Immature natural killer cell (primary cell): ENCODE results near the gene CAPNS1. TPM values are rescaled to one million over a fixed set of nuclear protein-coding genes. Genes with fewer than 3 reads are reported as not detected.
A peak's percentile ranks its signal among the peaks of the same experiment; 100 is the strongest.

Experiments used
- DNase-seq, 3 donors: peaks; one replicate each; pipeline ENCODE4 v3.0.0; 2022; ENCODE audit warnings: mixed read lengths in 1 of 3
- H3K27ac Mint-ChIP-seq, 6 donors: one replicate each; pipeline ENCODE4 v1.8.0; 2020; ENCODE audit warnings: mixed read lengths in 6 of 6, mild to moderate bottlenecking in 5 of 6, inconsistent platforms in 4 of 6, moderate library complexity in 3 of 6
- H3K27me3 Mint-ChIP-seq, 3 donors: one replicate each; pipeline ENCODE4 v1.8.0; 2020 to 2021; ENCODE audit warnings: low read depth in 3 of 3, mild to moderate bottlenecking in 3 of 3, mixed read lengths in 3 of 3, moderate library complexity in 3 of 3, inconsistent platforms in 1 of 3
- H3K36me3 Mint-ChIP-seq, 3 donors: one replicate each; pipeline ENCODE4 v1.8.0; 2020; ENCODE audit warnings: mixed read lengths in 3 of 3, inconsistent platforms in 2 of 3, mild to moderate bottlenecking in 2 of 3
- H3K4me1 Mint-ChIP-seq, 2 donors: one replicate each; pipeline ENCODE4 v1.8.0; 2020; ENCODE audit warnings: inconsistent platforms in 2 of 2, mild to moderate bottlenecking in 2 of 2, mixed read lengths in 2 of 2, moderate library complexity in 1 of 2
- H3K4me3 Mint-ChIP-seq, 5 donors: one replicate each; pipeline ENCODE4 v1.8.0; 2020; ENCODE audit warnings: mild to moderate bottlenecking in 5 of 5, mixed read lengths in 5 of 5, inconsistent platforms in 3 of 5, moderate library complexity in 3 of 5
- H3K9me3 Mint-ChIP-seq, 6 donors: one replicate each; pipeline ENCODE4 v1.8.0; 2020; ENCODE audit warnings: mild to moderate bottlenecking in 6 of 6, mixed read lengths in 6 of 6, inconsistent platforms in 4 of 6, moderate library complexity in 3 of 6
- polyA plus RNA-seq, 3 donors: library from polyadenylated mRNA; unstranded; fragments of 300-500 nt; fragmentation: Illumina TruSeq; gene quantifications; one replicate each; pipeline ENCODE4 v1.2.3, GENCODE V29; 2021

Gene CAPNS1
- 100 to 1,000 TPM; 176 to 253 (median 225) TPM for polyA plus RNA-seq

GRCh38 chr19:36139473-36140303 lies at the start of gene CAPNS1:
TSS of gene CAPNS1 (plus strand) at chr19:36140066. CDS start at chr19:36141012, 946 bp downstream.
- peaks cover 6 to 16% (median 10%) of the 10 kb centered on the region in 3 donors for H3K27me3 Mint-ChIP-seq
- H3K4me3 Mint-ChIP-seq = peak within 1 kb of the TSS; percentile 94 to 97 (median 97)
- H3K27ac Mint-ChIP-seq = peak within 1 kb of the TSS; percentile 86 to 97 (median 94)
- peak; percentile 91 for DNase-seq
- no peaks in the 10 kb centered on the region for H3K9me3 Mint-ChIP-seq
- H3K4me1 Mint-ChIP-seq = peaks cover 13 to 22% of the 10 kb centered on the region in 2 donors
- H3K36me3 Mint-ChIP-seq = peaks cover 10 to 19% (median 13%) of the 10 kb centered on the region in 3 donors

GRCh38 chr19:36090910-36091695 lies 48.8 kb upstream of the CAPNS1 start:
- Mint-ChIP-seq H3K36me3 (peaks cover 0 to 6% (median 3%) of the 10 kb centered on the region in 3 donors), H3K4me1 (no peaks in the 10 kb centered on the region), H3K4me3 (no peak overlapping the region), H3K27ac (peak overlapping the region in 1 of 6 donors; percentile 40), H3K9me3 (no peaks in the 10 kb centered on the region), H3K27me3 (peaks cover 0 to 2% (median 0%) of the 10 kb centered on the region in 3 donors)
- no peak for DNase-seq

DNA sequence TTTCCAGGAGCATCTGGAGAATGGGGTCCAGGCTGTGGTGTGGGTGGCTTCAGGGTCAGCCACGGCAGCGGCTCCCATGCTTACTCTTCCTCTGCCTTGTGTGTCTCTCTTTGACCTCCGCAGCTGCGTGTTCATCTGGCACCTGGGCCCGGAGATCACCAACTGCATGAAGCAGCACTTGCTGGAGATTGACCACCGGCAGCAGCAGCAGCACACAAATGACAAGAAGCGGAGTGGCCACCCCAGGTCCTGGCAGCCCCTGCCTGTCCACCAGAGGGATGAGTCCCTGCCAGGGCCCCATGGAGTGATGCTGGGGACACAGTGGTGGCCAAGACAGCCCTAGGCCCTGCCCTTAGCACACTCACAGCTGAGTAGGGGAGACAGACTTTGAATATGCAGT lies 47.3 kb upstream of the CAPNS1 start:
- no peak overlapping the region for H3K4me3 Mint-ChIP-seq
- no peaks in the 10 kb centered on the region for H3K4me1 Mint-ChIP-seq
- H3K27ac Mint-ChIP-seq = no peak overlapping the region
- DNase-seq = no peak
- peaks cover 0 to 2% (median 2%) of the 10 kb centered on the region in 3 donors for H3K27me3 Mint-ChIP-seq
- no peaks in the 10 kb centered on the region for H3K9me3 Mint-ChIP-seq
- H3K36me3 Mint-ChIP-seq = peaks cover 0 to 8% (median 6%) of the 10 kb centered on the region in 3 donors

DNA sequence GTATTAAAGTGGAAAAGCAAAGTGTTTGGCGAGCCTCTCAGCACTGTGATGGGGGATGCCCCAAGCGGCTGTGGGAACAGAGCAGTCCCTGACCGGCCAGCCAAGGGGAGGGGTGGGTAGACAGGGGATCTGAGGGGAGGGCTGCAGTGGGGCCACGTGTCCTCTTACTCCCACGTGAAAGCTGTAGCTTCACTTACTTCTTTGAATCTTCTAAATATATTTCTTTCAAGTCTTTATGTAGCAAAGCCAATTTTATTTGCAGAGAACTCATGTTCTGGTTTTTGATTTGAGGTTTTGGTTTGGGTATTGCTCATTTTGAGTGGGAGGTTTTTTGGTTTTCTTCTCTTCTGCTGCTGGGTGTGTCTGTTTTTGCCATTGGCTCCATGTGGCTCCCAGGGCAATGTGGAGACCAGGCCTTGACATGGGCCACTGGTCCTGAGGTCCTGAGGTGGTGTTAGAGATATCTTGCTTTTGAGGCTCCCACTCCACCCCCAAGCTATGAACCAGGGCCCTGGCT lies 46.7 kb upstream of the CAPNS1 start:
- Mint-ChIP-seq H3K9me3 (no peaks in the 10 kb centered on the region), H3K4me1 (no peaks in the 10 kb centered on the region), H3K27me3 (peaks cover 0 to 2% (median 2%) of the 10 kb centered on the region in 3 donors), H3K4me3 (no peak overlapping the region), H3K27ac (peak overlapping the region in 1 of 6 donors; percentile 22), H3K36me3 (peaks cover 0 to 8% (median 6%) of the 10 kb centered on the region in 3 donors)
- no peak for DNase-seq

DNA sequence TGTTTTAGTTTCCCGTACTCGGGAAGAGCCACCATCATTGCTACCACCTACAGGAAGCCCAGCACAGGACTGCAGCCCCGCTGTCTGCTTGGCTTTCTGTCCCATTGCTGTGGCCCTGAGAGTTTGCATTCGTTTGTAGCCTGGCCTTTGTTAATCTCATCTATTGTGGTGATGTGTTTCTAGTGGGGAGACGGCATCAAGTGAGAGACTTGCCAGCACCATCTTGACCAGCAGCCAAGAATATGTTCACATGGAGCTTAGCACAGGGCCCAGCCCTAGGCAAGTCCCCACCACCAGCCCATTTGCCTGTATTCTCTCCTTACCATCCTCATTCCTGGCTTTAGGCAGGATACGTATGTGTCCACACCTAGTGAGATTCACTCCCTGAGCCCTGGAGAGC lies 46.2 kb upstream of the CAPNS1 start:
- no peak for DNase-seq
- peak overlapping the region in 2 of 6 donors; percentile 7 to 22 for H3K27ac Mint-ChIP-seq
- peaks cover 0 to 10% (median 6%) of the 10 kb centered on the region in 3 donors for H3K36me3 Mint-ChIP-seq
- H3K27me3 Mint-ChIP-seq = peaks cover 0 to 3% (median 2%) of the 10 kb centered on the region in 3 donors
- no peak overlapping the region for H3K4me3 Mint-ChIP-seq
- no peaks in the 10 kb centered on the region for H3K9me3 Mint-ChIP-seq
- no peaks in the 10 kb centered on the region for H3K4me1 Mint-ChIP-seq

DNA sequence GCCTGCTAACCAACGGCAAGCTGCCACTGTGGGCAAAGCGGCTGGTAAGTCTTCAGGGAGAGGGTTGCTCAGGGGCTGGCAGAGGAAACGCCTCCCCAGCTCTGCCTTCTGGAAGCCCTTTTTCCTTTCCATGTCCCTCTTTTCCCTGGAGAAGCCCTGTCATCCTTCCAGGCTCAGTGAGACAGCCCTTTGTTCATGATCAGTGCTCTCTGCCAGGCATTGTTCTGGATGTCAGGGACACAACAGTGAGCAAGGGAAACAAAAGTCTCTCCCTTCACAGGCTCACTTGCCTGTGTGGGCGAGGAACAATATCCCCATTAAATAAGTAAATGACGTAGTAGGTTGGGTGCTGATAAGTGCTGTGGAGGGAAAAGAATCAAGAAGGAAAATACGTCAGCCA lies 42.8 kb upstream of the CAPNS1 start:
- DNase-seq = no peak
- Mint-ChIP-seq H3K4me1 (no peaks in the 10 kb centered on the region), H3K27me3 (peaks cover 0 to 3% (median 2%) of the 10 kb centered on the region in 3 donors), H3K27ac (no peak overlapping the region), H3K9me3 (no peaks in the 10 kb centered on the region), H3K4me3 (no peak overlapping the region), H3K36me3 (peaks cover 0 to 5% (median 4%) of the 10 kb centered on the region in 3 donors)

- no peaks in the 10 kb centered on the region for H3K4me1 Mint-ChIP-seq
- no peak overlapping the region for H3K27ac Mint-ChIP-seq
- DNase-seq = no peak
- peaks cover 0 to 3% (median 2%) of the 10 kb centered on the region in 3 donors for H3K27me3 Mint-ChIP-seq
- H3K36me3 Mint-ChIP-seq = peaks cover 0 to 5% (median 4%) of the 10 kb centered on the region in 3 donors
- H3K9me3 Mint-ChIP-seq = no peaks in the 10 kb centered on the region
- H3K4me3 Mint-ChIP-seq = no peak overlapping the region
Observed at GRCh38 chr19:36099166-36099785, 40.6 kb upstream of the CAPNS1 start.

GRCh38 chr19:36100476-36100875 lies 39.4 kb upstream of the CAPNS1 start:
- Mint-ChIP-seq H3K9me3 (no peaks in the 10 kb centered on the region), H3K27me3 (peaks cover 0 to 3% (median 0%) of the 10 kb centered on the region in 3 donors), H3K36me3 (peaks cover 0 to 5% (median 4%) of the 10 kb centered on the region in 3 donors), H3K27ac (peak overlapping the region in 1 of 6 donors; percentile 28), H3K4me3 (no peak overlapping the region), H3K4me1 (no peaks in the 10 kb centered on the region)
- DNase-seq = no peak

DNA sequence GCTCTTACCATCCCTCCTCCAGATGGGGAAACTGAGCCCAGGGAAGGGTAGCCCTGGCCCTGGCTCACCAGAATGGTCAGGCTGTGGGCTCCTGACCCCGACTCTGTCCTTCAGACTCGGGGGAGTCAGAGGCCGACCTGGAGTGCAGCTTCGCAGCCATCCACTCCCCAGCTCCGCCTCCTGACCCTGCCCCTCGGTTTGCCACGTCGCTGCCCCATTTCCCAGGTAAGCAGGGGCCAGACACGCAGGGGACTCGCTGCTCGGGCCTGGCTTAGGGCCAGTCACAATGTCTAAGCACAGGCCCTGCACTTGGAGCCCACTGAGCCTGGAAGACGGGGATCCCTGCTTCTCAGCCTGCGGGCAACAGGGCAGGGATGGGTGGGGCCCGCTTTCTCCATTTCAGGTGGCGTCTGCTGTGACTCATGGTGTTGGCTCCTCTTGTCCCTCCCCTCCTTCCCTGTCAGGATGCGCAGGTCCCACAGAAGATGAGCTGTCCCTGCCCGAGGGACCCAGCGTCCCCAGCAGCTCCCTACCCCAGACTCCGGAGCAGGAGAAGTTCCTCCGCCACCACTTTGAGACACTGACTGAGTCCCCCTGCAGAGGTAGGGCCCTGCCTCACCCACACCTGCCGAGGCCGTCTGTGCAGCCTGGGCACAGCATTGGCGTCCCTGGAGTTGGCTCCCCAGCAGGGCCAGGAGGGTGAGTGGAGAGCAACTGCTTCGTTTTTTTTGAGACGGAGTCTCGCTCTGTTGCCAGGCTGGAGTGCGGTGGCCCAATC lies 38.1 kb upstream of the CAPNS1 start:
- no peak for DNase-seq
- peaks cover 0 to 2% (median 0%) of the 10 kb centered on the region in 3 donors for H3K27me3 Mint-ChIP-seq
- no peak overlapping the region for H3K4me3 Mint-ChIP-seq
- H3K9me3 Mint-ChIP-seq = no peaks in the 10 kb centered on the region
- H3K4me1 Mint-ChIP-seq = no peaks in the 10 kb centered on the region
- peaks cover 0 to 7% (median 4%) of the 10 kb centered on the region in 3 donors for H3K36me3 Mint-ChIP-seq
- no peak overlapping the region for H3K27ac Mint-ChIP-seq

GRCh38 chr19:36103040-36103626 lies 36.7 kb upstream of the CAPNS1 start:
- Mint-ChIP-seq H3K36me3 (peaks cover 0 to 7% (median 0%) of the 10 kb centered on the region in 3 donors), H3K27ac (no peak overlapping the region), H3K4me1 (no peaks in the 10 kb centered on the region), H3K4me3 (no peak overlapping the region), H3K27me3 (peaks cover 0 to 2% (median 0%) of the 10 kb centered on the region in 3 donors), H3K9me3 (no peaks in the 10 kb centered on the region)
- DNase-seq = no peak

GRCh38 chr19:36103842-36104552 lies 35.9 kb upstream of the CAPNS1 start:
- DNase-seq = no peak
- peaks cover 0 to 3% (median 0%) of the 10 kb centered on the region in 3 donors for H3K36me3 Mint-ChIP-seq
- no peaks in the 10 kb centered on the region for H3K4me1 Mint-ChIP-seq
- no peaks in the 10 kb centered on the region for H3K27me3 Mint-ChIP-seq
- H3K9me3 Mint-ChIP-seq = no peaks in the 10 kb centered on the region
- H3K27ac Mint-ChIP-seq = peak overlapping the region in 1 of 6 donors; percentile 34
- no peak overlapping the region for H3K4me3 Mint-ChIP-seq

- Mint-ChIP-seq H3K4me3 (no peak overlapping the region), H3K9me3 (no peaks in the 10 kb centered on the region), H3K4me1 (no peaks in the 10 kb centered on the region), H3K36me3 (peaks cover 0 to 3% (median 0%) of the 10 kb centered on the region in 3 donors), H3K27me3 (no peaks in the 10 kb centered on the region), H3K27ac (peak overlapping the region in 1 of 6 donors; percentile 57)
- no peak for DNase-seq
Observed at GRCh38 chr19:36106441-36106840, 33.4 kb upstream of the CAPNS1 start.
